Activated naive CD8-positive, alpha-beta T cell treated with anti-CD3 and anti-CD28 coated beads, Interleukin-2, amount 10 ng/mL, durations not matched to agents 7 days and 5 days (primary cell): ENCODE data around the gene LRRC61. TPM values are rescaled to one million over a fixed set of nuclear protein-coding genes. Genes with fewer than 3 reads are reported as not detected.
A peak's percentile ranks its signal among the peaks of the same experiment; 100 is the strongest.

Experiments used
- ATAC-seq: fragments of 150-1000 bp; cut with Tn5 transposase; one replicate; pipeline ENCODE4 v1.10.0; 2021; ENCODE audit warnings: low read depth, moderate library complexity
- POLR2A ChIA-PET: fragments of 350-600 bp; sonication (Branson Sonifier 250); formaldehyde crosslinking; loops from one replicate; lab custom pipeline; 2021; ENCODE audit warnings: antibody characterized with exemption; lab: Charles Lee
- DNase-seq: peaks from one replicate; pipeline ENCODE4 v3.0.0; 2021
- H3K27ac Mint-ChIP-seq: one replicate; pipeline ENCODE4 v1.8.0; 2022; ENCODE audit warnings: mild to moderate bottlenecking, mixed read lengths
- H3K27me3 Mint-ChIP-seq: one replicate; pipeline ENCODE4 v1.8.0; 2022; ENCODE audit warnings: mild to moderate bottlenecking, moderate library complexity, mixed read lengths
- H3K36me3 Mint-ChIP-seq: one replicate; pipeline ENCODE4 v1.8.0; 2021; ENCODE audit warnings: mild to moderate bottlenecking, mixed read lengths
- H3K4me1 Mint-ChIP-seq: one replicate; pipeline ENCODE4 v1.8.0; 2021; ENCODE audit warnings: mixed read lengths
- H3K4me3 Mint-ChIP-seq: one replicate; pipeline ENCODE4 v1.8.0; 2022; ENCODE audit warnings: mild to moderate bottlenecking, moderate library complexity, mixed read lengths
- H3K9me3 Mint-ChIP-seq: one replicate; pipeline ENCODE4 v1.8.0; 2021; ENCODE audit warnings: mixed read lengths
- total RNA-seq, 2 experiments: library from RNA; stranded (reverse); gene quantifications; one replicate each; pipeline ENCODE4 v1.2.3, GENCODE V29; 2021

Gene LRRC61
- total RNA-seq, 2 experiments from 2014 or later: 16.6 to 17.2 TPM

- Mint-ChIP-seq H3K36me3 (no peaks in the 10 kb centered on the region), H3K4me1 (peaks cover 34% of the 10 kb centered on the region), H3K4me3 (no peak overlapping the region), H3K9me3 (no peaks in the 10 kb centered on the region), H3K27ac (no peak overlapping the region), H3K27me3 (peaks cover 2% of the 10 kb centered on the region)
- POLR2A ChIA-PET: interaction anchor here (1.1 to 1.2 kb wide), 2 partner anchors 12 to 41 kb away, joined by 5 to 7 read pairs; no protein-coding TSS in a partner anchor
- DNase-seq (no peak), ATAC-seq (no peak)
Observed at GRCh38 chr7:150365673-150366398, 42.7 kb downstream of the LRRC61 start.

DNA sequence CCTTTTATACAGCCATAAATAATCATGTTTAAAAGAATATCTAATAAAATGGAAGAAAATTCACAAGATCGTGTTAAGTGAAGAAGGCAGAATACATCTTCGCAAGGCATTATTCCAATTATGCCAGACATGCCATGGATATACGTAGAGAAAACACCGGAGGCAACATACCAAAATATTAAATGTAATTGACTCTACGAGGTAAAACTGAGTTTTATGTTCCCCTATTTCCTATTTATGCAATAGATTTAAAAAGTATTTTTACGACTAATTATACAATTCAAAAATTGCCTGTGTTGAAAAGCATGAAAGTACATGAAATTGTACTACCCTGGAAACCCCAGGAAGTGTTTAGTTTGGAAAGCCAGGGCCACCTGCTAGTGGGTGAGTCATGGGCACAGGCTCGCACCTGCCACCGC is 44.5 kb downstream of the LRRC61 start:
- Mint-ChIP-seq H3K36me3 (no peaks in the 10 kb centered on the region), H3K4me1 (peaks cover 35% of the 10 kb centered on the region), H3K27me3 (no peaks in the 10 kb centered on the region), H3K4me3 (peak overlapping the region; percentile 84), H3K27ac (peak overlapping the region; percentile 79), H3K9me3 (no peaks in the 10 kb centered on the region)
- no peak for DNase-seq
- POLR2A ChIA-PET: interaction anchor here (0.8 to 3.5 kb wide), 4 partner anchors 38 to 388 kb away, joined by 3 to 47 read pairs (median 6); partner anchors contain the start of genes ACTR3C and LRRC61
- no peak for ATAC-seq

- Mint-ChIP-seq H3K27ac (peak within 1 kb of the TSS; percentile 90), H3K27me3 (no peaks in the 10 kb centered on the region), H3K4me3 (peak within 1 kb of the TSS; percentile 93), H3K9me3 (no peaks in the 10 kb centered on the region), H3K4me1 (peaks cover 36% of the 10 kb centered on the region), H3K36me3 (peaks cover 2% of the 10 kb centered on the region)
- peak; percentile 65 for ATAC-seq
- POLR2A ChIA-PET: interaction anchor here (0.7 to 3.5 kb wide), 9 partner anchors 9 to 499 kb away, joined by 3 to 47 read pairs (median 5); partner anchors contain the start of genes ACTR3C and LRRC61
- DNase-seq: peak; percentile 88
Observed at GRCh38 chr7:150368096-150368883, 45.1 kb downstream of the LRRC61 start, which contains the start of gene REPIN1. TSS of gene REPIN1 (plus strand) at chr7:150368822. CDS start at chr7:150369712, 890 bp downstream.

DNA sequence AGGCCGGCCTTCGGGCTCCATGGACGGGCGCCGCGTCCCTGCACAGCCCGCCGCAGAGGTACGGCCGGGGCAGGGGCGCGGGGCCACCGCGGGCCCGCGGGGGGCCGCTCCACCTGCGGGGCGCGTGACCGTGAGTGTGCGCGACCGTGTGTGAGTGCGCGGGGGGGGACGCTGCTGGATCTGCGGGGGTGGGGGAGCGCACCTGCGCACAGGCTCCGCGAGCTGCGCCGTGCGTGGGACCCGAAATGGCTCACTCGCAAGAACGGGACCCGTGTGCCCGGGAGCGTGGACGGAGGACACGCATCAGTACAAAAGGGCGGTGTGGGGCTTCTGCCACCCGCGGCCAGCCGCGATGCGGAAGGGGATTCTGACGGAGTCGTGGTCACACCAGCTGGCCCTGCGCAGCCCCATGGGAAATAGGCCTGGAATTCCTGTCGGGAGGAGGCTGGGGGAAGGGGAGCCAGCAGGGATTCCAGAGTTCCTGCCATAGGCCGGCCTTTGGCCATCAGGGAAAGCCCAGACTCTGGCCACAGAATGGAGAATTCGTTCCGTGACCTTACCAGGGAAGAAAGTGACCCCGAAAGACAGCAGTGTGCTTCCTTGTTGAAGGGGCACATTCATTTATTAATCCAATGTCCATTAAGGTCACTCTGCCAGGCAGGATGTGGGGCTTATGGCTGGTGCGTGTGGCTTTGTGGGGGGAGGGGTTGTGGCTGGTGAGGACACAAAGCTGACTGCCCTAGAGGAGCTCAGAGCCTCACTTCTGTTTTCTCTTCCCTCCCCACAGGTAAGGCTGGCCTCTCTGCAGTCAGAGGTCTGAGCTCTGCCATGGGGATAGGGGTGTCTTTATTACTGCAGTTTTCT is 46.0 kb downstream of the LRRC61 start:
- Mint-ChIP-seq H3K9me3 (no peaks in the 10 kb centered on the region), H3K27ac (peak overlapping the region; percentile 90), H3K4me1 (peaks cover 32% of the 10 kb centered on the region), H3K4me3 (peak overlapping the region; percentile 93), H3K27me3 (no peaks in the 10 kb centered on the region), H3K36me3 (peaks cover 5% of the 10 kb centered on the region)
- peak; percentile 40 for ATAC-seq
- DNase-seq: peak; percentile 54
- POLR2A ChIA-PET: interaction anchor here (0.6 to 3.5 kb wide), 9 partner anchors 9 to 500 kb away, joined by 3 to 47 read pairs (median 5); partner anchors contain the start of genes ACTR3C and LRRC61

DNA sequence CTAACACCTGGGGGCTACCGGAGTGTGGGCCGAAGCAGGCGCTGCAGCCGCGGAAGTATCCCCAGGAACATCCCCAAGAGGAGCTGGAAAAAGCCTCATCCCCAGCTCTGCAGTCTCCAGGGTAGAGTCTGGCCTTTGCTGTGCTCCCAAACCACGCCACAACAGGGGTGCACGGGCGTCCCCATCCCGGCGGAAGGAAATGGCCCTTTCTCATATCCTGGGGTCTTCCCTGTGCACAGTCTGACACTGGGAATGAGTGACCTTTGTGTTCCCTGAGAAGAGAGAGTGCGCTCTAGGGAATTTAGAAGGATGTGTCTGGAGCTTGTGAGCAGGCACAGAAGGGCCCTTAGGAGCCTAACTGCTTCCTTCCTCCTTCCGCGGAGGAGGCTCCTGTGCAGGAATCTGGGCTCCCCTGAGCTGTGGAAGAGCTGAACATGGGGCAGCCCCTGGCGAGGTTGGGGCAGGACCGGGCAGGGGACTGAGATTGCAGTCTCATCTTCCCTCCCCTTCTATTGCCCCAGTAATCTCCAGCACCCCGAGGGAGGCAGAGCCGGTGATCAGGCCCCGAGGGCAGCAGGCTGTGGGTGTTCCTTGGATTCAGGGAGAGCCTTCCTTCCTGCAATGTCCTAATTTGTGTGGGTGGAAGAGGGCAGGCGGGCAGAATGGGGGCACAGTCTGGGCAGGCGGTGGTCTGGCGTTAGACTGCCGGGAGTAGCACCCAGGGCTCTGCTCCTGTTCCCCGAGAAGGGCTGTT is 46.8 kb downstream of the LRRC61 start:
- Mint-ChIP-seq H3K27me3 (no peaks in the 10 kb centered on the region), H3K9me3 (no peaks in the 10 kb centered on the region), H3K4me3 (peak overlapping the region; percentile 93), H3K36me3 (peaks cover 5% of the 10 kb centered on the region), H3K4me1 (peaks cover 29% of the 10 kb centered on the region), H3K27ac (peak overlapping the region; percentile 90)
- POLR2A ChIA-PET: interaction anchor here (0.6 to 3.5 kb wide), 7 partner anchors 8 to 79 kb away, joined by 3 to 47 read pairs (median 5); a partner anchor contains a TSS
- ATAC-seq (no peak), DNase-seq (peak; percentile 31)

GRCh38 chr7:150370612-150371071 is 47.5 kb downstream of the LRRC61 start:
- DNase-seq (peak; percentile 21), ATAC-seq (no peak)
- Mint-ChIP-seq H3K27ac (peak overlapping the region; percentile 41), H3K36me3 (peaks cover 5% of the 10 kb centered on the region), H3K9me3 (no peaks in the 10 kb centered on the region), H3K27me3 (no peaks in the 10 kb centered on the region), H3K4me1 (peaks cover 26% of the 10 kb centered on the region), H3K4me3 (no peak overlapping the region)
- POLR2A ChIA-PET: interaction anchor here (1.1 to 3.5 kb wide), 2 partner anchors 9 to 35 kb away, joined by 3 to 47 read pairs; a partner anchor contains a TSS

DNA sequence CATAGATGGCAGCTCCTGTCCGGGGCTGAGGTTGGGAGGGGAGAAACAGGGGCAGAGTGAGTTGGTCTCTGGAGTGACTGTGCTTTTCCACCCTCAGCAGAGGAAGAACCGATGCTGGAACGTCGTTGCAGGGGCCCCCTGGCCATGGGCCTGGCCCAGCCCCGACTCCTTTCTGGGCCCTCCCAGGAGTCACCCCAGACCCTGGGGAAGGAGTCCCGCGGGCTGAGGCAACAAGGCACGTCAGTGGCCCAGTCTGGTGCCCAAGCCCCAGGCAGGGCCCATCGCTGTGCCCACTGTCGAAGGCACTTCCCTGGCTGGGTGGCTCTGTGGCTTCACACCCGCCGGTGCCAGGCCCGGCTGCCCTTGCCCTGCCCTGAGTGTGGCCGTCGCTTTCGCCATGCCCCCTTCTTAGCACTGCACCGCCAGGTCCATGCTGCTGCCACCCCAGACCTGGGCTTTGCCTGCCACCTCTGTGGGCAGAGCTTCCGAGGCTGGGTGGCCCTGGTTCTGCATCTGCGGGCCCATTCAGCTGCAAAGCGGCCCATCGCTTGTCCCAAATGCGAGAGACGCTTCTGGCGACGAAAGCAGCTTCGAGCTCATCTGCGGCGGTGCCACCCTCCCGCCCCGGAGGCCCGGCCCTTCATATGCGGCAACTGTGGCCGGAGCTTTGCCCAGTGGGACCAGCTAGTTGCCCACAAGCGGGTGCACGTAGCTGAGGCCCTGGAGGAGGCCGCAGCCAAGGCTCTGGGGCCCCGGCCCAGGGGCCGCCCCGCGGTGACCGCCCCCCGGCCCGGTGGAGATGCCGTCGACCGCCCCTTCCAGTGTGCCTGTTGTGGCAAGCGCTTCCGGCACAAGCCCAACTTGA is 48.2 kb downstream of the LRRC61 start:
- no peak overlapping the region for H3K27ac Mint-ChIP-seq
- H3K36me3 Mint-ChIP-seq: peaks cover 5% of the 10 kb centered on the region
- POLR2A ChIA-PET: interaction anchor here (1.1 to 3.5 kb wide), 2 partner anchors 10 to 34 kb away, joined by 3 to 47 read pairs; a partner anchor contains a TSS
- H3K9me3 Mint-ChIP-seq: no peaks in the 10 kb centered on the region
- ATAC-seq: no peak
- H3K4me3 Mint-ChIP-seq: no peak overlapping the region
- DNase-seq: peak; percentile 30
- H3K4me1 Mint-ChIP-seq: peaks cover 29% of the 10 kb centered on the region
- no peaks in the 10 kb centered on the region for H3K27me3 Mint-ChIP-seq

GRCh38 chr7:150371996-150372270 is 48.8 kb downstream of the LRRC61 start:
- POLR2A ChIA-PET: no interaction called here
- H3K4me3 Mint-ChIP-seq: no peak overlapping the region
- no peaks in the 10 kb centered on the region for H3K27me3 Mint-ChIP-seq
- peak; percentile 28 for DNase-seq
- H3K27ac Mint-ChIP-seq: no peak overlapping the region
- H3K9me3 Mint-ChIP-seq: no peaks in the 10 kb centered on the region
- peaks cover 5% of the 10 kb centered on the region for H3K36me3 Mint-ChIP-seq
- H3K4me1 Mint-ChIP-seq: peaks cover 32% of the 10 kb centered on the region
- no peak for ATAC-seq

GRCh38 chr7:150372271-150373048 is 49.3 kb downstream of the LRRC61 start:
- Mint-ChIP-seq H3K36me3 (peaks cover 5% of the 10 kb centered on the region), H3K9me3 (no peaks in the 10 kb centered on the region), H3K27me3 (no peaks in the 10 kb centered on the region), H3K27ac (no peak overlapping the region), H3K4me3 (no peak overlapping the region), H3K4me1 (peaks cover 31% of the 10 kb centered on the region)
- peak; percentile 30 for DNase-seq
- ATAC-seq: no peak
- POLR2A ChIA-PET: interaction anchor here (1.7 kb wide), 1 partner anchor 32 kb away, joined by 4 read pairs; no protein-coding TSS in a partner anchor

DNA sequence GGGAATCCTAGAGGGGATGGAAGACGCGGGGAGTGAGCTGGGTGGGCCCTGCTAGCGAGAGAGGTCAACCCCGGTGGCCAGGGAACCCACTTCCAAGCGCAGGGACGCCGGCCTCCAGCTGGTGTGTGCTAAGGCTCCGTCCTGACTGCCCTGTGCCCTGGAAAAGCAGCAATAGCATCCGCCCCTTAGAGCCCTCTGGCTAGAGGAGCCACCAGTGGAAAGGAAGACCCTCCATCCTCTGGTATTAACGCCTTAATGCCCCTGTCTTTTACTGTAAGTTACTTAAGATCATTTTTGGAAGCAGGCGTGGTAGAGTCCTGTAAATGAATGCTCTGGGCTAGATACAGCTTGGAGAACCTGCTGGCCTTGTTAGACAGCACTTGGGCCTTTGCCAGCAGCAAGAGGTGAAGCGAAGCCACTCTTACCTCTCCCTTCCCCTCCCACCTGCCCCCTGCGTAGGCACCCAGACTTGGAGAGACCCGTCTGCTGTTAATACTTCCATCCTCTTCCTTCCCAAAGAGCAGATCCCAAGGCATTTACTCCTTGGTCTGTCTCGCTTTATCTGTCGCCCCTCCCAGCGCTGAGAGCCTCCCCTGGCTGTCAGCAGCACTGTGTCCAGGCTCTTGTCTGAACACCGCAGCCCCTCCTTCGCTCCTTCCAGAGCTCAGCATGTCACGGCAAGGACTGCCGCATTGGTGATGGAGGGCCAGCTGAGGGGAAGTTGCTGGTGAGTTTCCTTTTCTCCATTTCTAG is 50.1 kb downstream of the LRRC61 start:
- peaks cover 35% of the 10 kb centered on the region for H3K4me1 Mint-ChIP-seq
- H3K4me3 Mint-ChIP-seq: no peak overlapping the region
- POLR2A ChIA-PET: interaction anchor here (1.7 kb wide), 1 partner anchor 31 kb away, joined by 4 read pairs; no protein-coding TSS in a partner anchor
- no peaks in the 10 kb centered on the region for H3K9me3 Mint-ChIP-seq
- peak; percentile 15 for DNase-seq
- no peaks in the 10 kb centered on the region for H3K27me3 Mint-ChIP-seq
- H3K27ac Mint-ChIP-seq: no peak overlapping the region
- ATAC-seq: no peak
- peaks cover 5% of the 10 kb centered on the region for H3K36me3 Mint-ChIP-seq
